MCF 10A (cell line): ENCODE results near the gene KRT27. TPM values are rescaled to one million over a fixed set of nuclear protein-coding genes. Genes with fewer than 3 reads are reported as not detected.

Experiments
- BruUV-seq: library from RNA; stranded (reverse); fragments of 400-500 nt; replicated peaks from 2 replicates; lab custom pipeline; 2021; lab: Mats Ljungman, UMichigan
- CTCF ChIA-PET: fragments of 300-600 bp; sonication (Branson Sonifier 250); formaldehyde crosslinking; extraction: SDS; loops from one replicate; lab custom pipeline; 2021; ENCODE audit warnings: antibody characterized with exemption, inconsistent platforms; lab: Yijun Ruan, JAX
- POLR2A ChIA-PET: fragments of 300-600, 350-650 bp; sonication (Branson Sonifier 250); formaldehyde crosslinking; extraction: SDS; loops from one replicate; lab custom pipeline; 2020; ENCODE audit warnings: antibody characterized with exemption, inconsistent platforms; lab: Yijun Ruan, JAX
- DNase-seq: peaks from one replicate; pipeline ENCODE4 v3.0.0-alpha.2; 2018; ENCODE audit not compliant: unreplicated experiment
- H3K27ac Mint-ChIP-seq: one replicate; pipeline ENCODE4 v1.8.0; 2022; ENCODE audit warnings: mild to moderate bottlenecking, low read depth, mixed read lengths; ENCODE audit not compliant: unreplicated experiment
- H3K27me3 Mint-ChIP-seq: one replicate; pipeline ENCODE4 v1.8.0; 2022; ENCODE audit warnings: mixed read lengths; ENCODE audit not compliant: insufficient read depth, unreplicated experiment
- H3K36me3 Mint-ChIP-seq: one replicate; pipeline ENCODE4 v1.8.0; 2022; ENCODE audit warnings: mild to moderate bottlenecking, moderate library complexity, mixed read lengths; ENCODE audit not compliant: insufficient read depth, unreplicated experiment
- H3K4me1 Mint-ChIP-seq: one replicate; pipeline ENCODE4 v1.8.0; 2022; ENCODE audit warnings: mixed read lengths; ENCODE audit not compliant: insufficient read depth, unreplicated experiment
- H3K4me3 Mint-ChIP-seq: one replicate; pipeline ENCODE4 v1.8.0; 2022; ENCODE audit warnings: mild to moderate bottlenecking, moderate library complexity, mixed read lengths; ENCODE audit not compliant: unreplicated experiment
- H3K9me3 Mint-ChIP-seq: one replicate; pipeline ENCODE4 v1.8.0; 2022; ENCODE audit warnings: mixed read lengths; ENCODE audit not compliant: unreplicated experiment
- intact Hi-C: fragments of 100-400 bp; cut with micrococcal nuclease; formaldehyde crosslinking; loops from 2 replicates; pipeline ENCODE4 v1.14.1; 2022
- total RNA-seq: library from RNA; stranded (reverse); gene quantifications from 2 replicates; pipeline ENCODE4 v1.2.3, GENCODE V29; 2022
- TF ChIP-seq, protein P1 (sequence below): fragments of 200-600 bp; IDR thresholded peaks from one replicate; pipeline ENCODE4 v1.8.0; 2022; ENCODE audit warnings: antibody characterized with exemption, mild to moderate bottlenecking; ENCODE audit not compliant: unreplicated experiment

Gene KRT27
- total RNA-seq, 1 experiment from 2014 or later, result not detected

DNA sequence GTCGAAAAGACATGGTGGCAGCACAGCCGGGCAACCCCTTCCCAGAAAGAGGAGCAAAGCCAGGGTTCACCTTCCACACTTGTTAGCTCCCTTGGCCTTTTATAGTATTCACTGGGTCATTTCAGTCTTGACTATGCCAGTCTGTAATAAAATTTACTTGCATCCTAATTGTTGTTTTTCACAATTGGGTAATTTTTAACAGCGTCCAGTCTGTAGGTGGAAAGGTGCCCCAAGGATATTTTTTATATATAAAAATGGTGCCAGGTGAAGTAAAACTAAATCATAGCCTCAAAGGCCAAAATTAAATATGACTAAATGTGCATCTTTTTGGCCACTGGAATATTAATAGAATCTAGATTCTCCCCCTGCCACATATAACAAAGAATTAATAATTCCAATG, 10.2 kb downstream of the KRT27 start, which contains the start of gene KRT26:
Gene KRT26 (minus strand): TSS at position 101 of the 400 bp plus-strand sequence. CDS start 88 bp downstream, at position 13.
- H3K36me3 Mint-ChIP-seq, result no peaks in the 10 kb centered on the region
- POLR2A ChIA-PET, result no interaction called here
- intact Hi-C loops, result no loop called here
- no TSS peak for BruUV-seq
- peaks cover 63% of the 10 kb centered on the region for H3K27me3 Mint-ChIP-seq
- CTCF ChIA-PET, result no interaction called here
- TF ChIP-seq, protein P1, sequence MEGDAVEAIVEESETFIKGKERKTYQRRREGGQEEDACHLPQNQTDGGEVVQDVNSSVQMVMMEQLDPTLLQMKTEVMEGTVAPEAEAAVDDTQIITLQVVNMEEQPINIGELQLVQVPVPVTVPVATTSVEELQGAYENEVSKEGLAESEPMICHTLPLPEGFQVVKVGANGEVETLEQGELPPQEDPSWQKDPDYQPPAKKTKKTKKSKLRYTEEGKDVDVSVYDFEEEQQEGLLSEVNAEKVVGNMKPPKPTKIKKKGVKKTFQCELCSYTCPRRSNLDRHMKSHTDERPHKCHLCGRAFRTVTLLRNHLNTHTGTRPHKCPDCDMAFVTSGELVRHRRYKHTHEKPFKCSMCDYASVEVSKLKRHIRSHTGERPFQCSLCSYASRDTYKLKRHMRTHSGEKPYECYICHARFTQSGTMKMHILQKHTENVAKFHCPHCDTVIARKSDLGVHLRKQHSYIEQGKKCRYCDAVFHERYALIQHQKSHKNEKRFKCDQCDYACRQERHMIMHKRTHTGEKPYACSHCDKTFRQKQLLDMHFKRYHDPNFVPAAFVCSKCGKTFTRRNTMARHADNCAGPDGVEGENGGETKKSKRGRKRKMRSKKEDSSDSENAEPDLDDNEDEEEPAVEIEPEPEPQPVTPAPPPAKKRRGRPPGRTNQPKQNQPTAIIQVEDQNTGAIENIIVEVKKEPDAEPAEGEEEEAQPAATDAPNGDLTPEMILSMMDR, result no peak
- no peak within 1 kb of the TSS for H3K4me3 Mint-ChIP-seq
- no peaks in the 10 kb centered on the region for H3K4me1 Mint-ChIP-seq
- DNase-seq, result no peak
- no peak within 1 kb of the TSS for H3K27ac Mint-ChIP-seq
- no peaks in the 10 kb centered on the region for H3K9me3 Mint-ChIP-seq

DNA sequence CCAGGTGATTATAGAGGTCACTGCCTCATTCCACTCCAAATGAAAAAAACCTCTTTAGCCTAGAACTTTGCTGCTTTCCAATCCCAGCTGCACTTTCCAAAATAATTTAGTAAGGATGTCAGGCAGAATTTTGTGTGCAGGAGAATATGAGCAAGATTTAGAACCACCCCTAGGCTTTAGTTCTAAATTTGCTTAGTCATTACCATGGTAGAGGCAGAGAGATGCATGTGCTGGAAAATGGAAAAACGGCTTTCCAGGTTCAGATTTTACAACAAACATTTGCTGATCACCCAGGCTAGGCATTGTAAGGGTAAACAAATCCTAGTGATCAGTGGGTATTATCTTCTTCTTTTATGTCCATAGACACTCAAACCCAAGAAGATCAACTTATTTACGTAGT, 16.7 kb downstream of the KRT27 start:
- H3K27me3 Mint-ChIP-seq, result peaks cover 10% of the 10 kb centered on the region
- TF ChIP-seq, protein P1, result no peak
- no peak for DNase-seq
- H3K9me3 Mint-ChIP-seq, result peaks cover 19% of the 10 kb centered on the region
- peaks cover 5% of the 10 kb centered on the region for H3K36me3 Mint-ChIP-seq
- BruUV-seq, result no TSS peak
- ChIA-PET POLR2A (no interaction called here), CTCF (no interaction called here)
- no peaks in the 10 kb centered on the region for H3K4me1 Mint-ChIP-seq
- no peak overlapping the region for H3K4me3 Mint-ChIP-seq
- intact Hi-C loops, result no loop called here
- no peak overlapping the region for H3K27ac Mint-ChIP-seq

DNA sequence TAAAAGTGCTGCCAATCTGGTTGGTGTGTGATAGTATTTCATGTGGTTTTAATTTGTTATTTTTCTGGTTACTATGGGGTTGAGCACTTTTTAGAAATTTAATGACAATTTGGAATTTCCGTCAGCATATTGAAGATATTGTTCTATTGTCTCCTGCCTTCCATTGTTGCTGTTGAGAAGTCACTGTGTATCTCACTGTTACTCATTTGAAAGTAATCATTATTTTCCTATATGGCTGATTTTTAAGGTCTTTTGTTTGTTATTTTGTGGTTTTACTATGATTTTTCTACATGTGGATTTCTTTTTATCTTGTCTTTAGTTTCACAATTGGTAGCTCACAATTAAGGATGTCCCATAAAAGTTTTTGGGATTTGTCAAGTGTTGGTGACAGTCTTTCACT, 18.6 kb downstream of the KRT27 start:
- TF ChIP-seq, protein P1, result no peak
- intact Hi-C loops, result no loop called here
- Mint-ChIP-seq H3K27me3 (peaks cover 15% of the 10 kb centered on the region), H3K36me3 (peaks cover 5% of the 10 kb centered on the region), H3K9me3 (peaks cover 31% of the 10 kb centered on the region), H3K4me1 (no peaks in the 10 kb centered on the region), H3K4me3 (no peak overlapping the region), H3K27ac (no peak overlapping the region)
- ChIA-PET CTCF (interaction anchor here (1.0 kb wide), 1 partner anchor 28 kb away, joined by 4 read pairs; no protein-coding TSS in a partner anchor), POLR2A (interaction anchor here (0.7 kb wide), 1 partner anchor 150 kb away, joined by 3 read pairs; no protein-coding TSS in a partner anchor)
- BruUV-seq, result no TSS peak
- DNase-seq, result no peak

DNA sequence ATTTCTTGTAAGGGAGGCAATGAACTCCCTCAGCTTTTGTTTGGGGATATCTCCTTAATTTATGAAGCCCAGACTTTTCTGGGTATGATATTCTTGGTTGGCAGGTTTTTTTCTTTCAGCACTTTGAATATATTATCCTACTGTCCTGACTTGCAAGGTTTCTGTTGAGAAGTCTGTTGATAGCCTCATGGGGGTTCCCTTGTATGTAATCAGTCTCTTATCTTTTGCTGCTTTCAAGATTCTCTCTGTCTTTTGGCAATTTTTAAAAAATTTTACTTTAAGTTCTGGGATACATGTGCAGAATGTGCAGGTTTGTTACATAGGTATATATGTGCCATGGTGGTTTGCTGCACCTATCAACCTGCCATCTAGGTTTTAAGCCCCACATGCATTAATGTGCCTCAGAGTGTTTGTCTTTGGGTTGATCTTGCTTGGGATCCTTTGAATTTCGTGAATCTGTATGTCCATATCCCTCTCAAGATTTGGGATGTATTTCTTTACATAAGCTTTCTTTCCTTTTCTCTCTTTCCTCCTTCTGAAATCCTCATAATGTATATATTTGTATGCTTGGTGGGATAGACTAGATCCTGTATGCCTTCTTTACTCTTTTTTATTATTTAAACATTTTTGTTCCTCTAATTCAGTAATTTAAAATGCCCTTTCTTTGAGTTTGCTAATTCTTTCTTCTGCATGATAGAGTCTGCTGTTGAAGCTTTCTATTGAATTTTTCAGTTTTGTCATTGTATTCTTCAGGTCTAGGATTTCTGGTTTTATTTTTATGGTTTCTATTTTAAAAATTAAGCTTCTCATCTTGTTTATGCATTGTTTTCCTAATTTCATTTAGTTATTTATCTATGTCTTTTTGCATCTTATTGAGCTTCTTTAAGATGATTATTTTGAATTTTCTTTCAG, 22.0 kb downstream of the KRT27 start:
- TF ChIP-seq, protein P1, result no peak
- ChIA-PET POLR2A (interaction anchor here (0.7 kb wide), 1 partner anchor 761 kb away, joined by 6 read pairs; no protein-coding TSS in a partner anchor), CTCF (interaction anchor here (0.6 to 0.7 kb wide), 2 partner anchors 103 to 109 kb away, joined by 3 read pairs; no protein-coding TSS in a partner anchor)
- peaks cover 5% of the 10 kb centered on the region for H3K36me3 Mint-ChIP-seq
- no peaks in the 10 kb centered on the region for H3K4me1 Mint-ChIP-seq
- no peak overlapping the region for H3K27ac Mint-ChIP-seq
- peaks cover 39% of the 10 kb centered on the region for H3K9me3 Mint-ChIP-seq
- no peak for DNase-seq
- BruUV-seq, result no TSS peak
- no peak overlapping the region for H3K4me3 Mint-ChIP-seq
- intact Hi-C loops, result no loop called here
- peaks cover 35% of the 10 kb centered on the region for H3K27me3 Mint-ChIP-seq
